ENCODE results near the gene RAB37.

The RAB37 gene

GRCh38 chr17:74779501-74779900 is 42.4 kb downstream of the RAB37 start:
- DNase-seq (ENCODE audit: low spot score) = no peak

- DNase-seq (ENCODE audit: low spot score) = peak; percentile 79
Measured at GRCh38 chr17:74779948-74780400, 42.9 kb downstream of the RAB37 start.

GRCh38 chr17:74780443-74781238 is 43.6 kb downstream of the RAB37 start:
- DNase-seq (ENCODE audit: low spot score) = peak; percentile 46

GRCh38 chr17:74782571-74782970 is 45.5 kb downstream of the RAB37 start:
- DNase-seq (ENCODE audit: low spot score) = no peak

GRCh38 chr17:74784125-74784810 is 47.2 kb downstream of the RAB37 start:
- no peak for DNase-seq (ENCODE audit: low spot score)

GRCh38 chr17:74785096-74785980 is 48.3 kb downstream of the RAB37 start:
- DNase-seq (ENCODE audit: low spot score) = no peak

GRCh38 chr17:74785981-74786360 is 48.9 kb downstream of the RAB37 start:
- DNase-seq (ENCODE audit: low spot score) = no peak

- no peak for DNase-seq (ENCODE audit: low spot score)
Measured at GRCh38 chr17:74786431-74787055, 49.5 kb downstream of the RAB37 start.

GRCh38 chr17:74790161-74791058 is 53.4 kb downstream of the RAB37 start:
- DNase-seq (ENCODE audit: low spot score) = no peak

GRCh38 chr17:74792586-74793105 is 55.6 kb downstream of the RAB37 start:
- DNase-seq (ENCODE audit: low spot score) = no peak

GRCh38 chr17:74795327-74796020 is 58.4 kb downstream of the RAB37 start:
- DNase-seq (ENCODE audit: low spot score) = no peak

GRCh38 chr17:74796211-74796610 is 59.2 kb downstream of the RAB37 start:
- no peak for DNase-seq (ENCODE audit: low spot score)

GRCh38 chr17:74796866-74797265 is 59.8 kb downstream of the RAB37 start:
- DNase-seq (ENCODE audit: low spot score) = no peak

Measured in CD4-positive, alpha-beta T cell treated with Interleukin-2 at 100 ng/mL for 4 hours (primary cell).